Cardiac fibroblast (primary cell): ENCODE measurements around the gene LYPD6.

Source experiments
- DNase-seq, 2 donors: peaks; one replicate each; pipeline versions ENCODE4 v3.0.0 to v3.0.0-alpha.2; 2010; ENCODE audit warnings: low read depth in 2 of 2
- H3K4me3 ChIP-seq, 2 donors: replicated peaks in 1 of 2; 1 replicate in 1 of 2; 2 replicates in 1 of 2; pipeline ENCODE4 v1.5.1; 2011; ENCODE audit warnings: low read depth in 2 of 2, low read length in 2 of 2, mild to moderate bottlenecking in 2 of 2, moderate library complexity in 1 of 2
- TF ChIP-seq, protein P1 (sequence below): IDR thresholded peaks from one replicate; pipeline ENCODE4 v1.5.1; 2011; ENCODE audit warnings: low read depth, mild to moderate bottlenecking, low read length, inconsistent platforms

Gene LYPD6

DNA sequence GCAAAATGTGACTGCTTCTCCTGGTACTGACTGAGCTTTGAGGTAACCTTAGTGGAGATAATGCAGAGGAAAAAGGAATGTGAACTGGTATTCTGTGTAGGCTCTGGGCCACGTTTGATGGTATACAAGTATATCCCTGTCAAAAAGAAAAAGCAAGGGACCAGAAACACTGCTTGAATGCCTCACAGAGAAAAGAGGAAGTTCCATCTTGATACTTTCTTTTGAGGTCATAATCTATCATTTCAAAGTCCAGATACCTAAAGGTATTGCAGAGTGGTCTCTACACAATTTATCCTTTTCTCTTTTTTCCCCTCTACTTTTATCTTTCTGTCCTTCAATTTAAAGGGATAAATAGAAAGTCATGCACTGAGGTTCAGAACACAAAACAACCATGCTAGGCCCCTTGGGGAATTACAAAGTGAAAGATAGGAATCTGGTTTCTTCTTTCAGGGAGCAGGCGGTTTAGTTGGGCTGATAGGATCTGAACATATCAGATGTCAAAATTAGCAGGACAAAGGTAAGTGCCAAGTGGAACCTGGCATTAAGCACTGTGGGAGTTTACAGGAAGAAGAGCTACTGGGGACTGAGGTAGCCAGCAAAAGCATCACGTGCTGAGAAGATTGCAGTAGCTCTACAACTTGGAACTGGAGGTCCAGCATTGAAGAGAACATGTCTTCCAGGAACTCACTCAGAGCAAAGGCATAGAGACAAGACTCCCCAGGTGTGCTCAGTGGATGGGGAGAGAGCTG, 121.2 kb downstream of the LYPD6 start:
- TF ChIP-seq, protein P1, sequence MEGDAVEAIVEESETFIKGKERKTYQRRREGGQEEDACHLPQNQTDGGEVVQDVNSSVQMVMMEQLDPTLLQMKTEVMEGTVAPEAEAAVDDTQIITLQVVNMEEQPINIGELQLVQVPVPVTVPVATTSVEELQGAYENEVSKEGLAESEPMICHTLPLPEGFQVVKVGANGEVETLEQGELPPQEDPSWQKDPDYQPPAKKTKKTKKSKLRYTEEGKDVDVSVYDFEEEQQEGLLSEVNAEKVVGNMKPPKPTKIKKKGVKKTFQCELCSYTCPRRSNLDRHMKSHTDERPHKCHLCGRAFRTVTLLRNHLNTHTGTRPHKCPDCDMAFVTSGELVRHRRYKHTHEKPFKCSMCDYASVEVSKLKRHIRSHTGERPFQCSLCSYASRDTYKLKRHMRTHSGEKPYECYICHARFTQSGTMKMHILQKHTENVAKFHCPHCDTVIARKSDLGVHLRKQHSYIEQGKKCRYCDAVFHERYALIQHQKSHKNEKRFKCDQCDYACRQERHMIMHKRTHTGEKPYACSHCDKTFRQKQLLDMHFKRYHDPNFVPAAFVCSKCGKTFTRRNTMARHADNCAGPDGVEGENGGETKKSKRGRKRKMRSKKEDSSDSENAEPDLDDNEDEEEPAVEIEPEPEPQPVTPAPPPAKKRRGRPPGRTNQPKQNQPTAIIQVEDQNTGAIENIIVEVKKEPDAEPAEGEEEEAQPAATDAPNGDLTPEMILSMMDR: no peak
- no peak for DNase-seq
- H3K4me3 ChIP-seq: no peak overlapping the region

DNA sequence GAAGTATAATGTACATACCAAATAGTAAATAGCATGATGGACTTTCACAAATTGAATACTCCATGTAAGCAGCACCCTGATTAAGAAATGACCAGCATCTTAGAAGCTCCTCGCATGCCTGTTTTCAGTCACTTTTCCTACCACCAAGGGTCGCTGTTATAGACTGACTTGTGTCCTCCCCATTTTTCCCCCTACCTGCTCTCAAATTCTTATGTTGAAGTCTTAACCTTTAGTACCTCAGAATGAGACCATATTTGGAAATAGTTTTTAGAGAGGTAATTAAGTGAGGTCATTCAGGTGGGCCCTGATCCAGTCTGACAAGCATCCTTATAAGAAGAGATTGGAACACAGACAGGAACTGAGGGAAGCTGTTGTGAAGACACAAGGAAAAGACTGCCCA, 125.9 kb downstream of the LYPD6 start:
- TF ChIP-seq, protein P1: no peak
- DNase-seq: no peak

GRCh38 chr2:149458502-149458901, 128.1 kb downstream of the LYPD6 start:
- TF ChIP-seq, protein P1: no peak
- DNase-seq: no peak
- no peak overlapping the region for H3K4me3 ChIP-seq

More for the DNA sequence above, 125.9 kb downstream of the LYPD6 start:
- no peak overlapping the region for H3K4me3 ChIP-seq

DNA sequence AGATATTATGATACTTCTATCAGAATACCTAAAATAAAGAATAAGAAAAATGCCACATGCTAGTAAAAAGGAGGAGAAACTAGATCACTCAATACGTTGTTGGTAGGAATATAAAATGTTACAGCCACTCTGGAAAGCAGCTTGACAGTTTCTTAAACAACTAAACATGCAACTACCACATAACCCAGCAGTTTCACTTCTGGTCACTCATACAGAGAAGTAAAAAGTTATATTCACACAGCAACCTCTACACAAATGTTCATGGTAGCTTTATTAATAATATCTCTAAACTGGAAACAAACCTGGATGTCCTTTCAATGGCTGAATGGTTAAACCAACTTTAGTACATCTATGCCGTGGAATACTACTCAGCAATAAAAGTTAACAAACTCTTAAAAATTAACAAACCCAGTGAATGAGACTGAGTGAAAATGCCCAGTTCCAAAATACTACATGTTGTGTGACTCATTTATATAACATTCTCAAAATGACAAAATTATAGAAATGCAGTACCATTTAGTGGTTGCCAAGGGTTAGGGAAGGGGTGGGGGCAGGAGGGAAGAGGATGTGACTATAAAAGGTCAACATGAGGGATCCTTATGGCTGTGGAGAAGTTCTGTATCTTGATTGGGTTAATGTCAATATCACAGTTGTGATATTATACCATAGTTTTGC, 133.1 kb downstream of the LYPD6 start:
- H3K4me3 ChIP-seq: no peak overlapping the region
- TF ChIP-seq, protein P1: no peak
- no peak for DNase-seq

- H3K4me3 ChIP-seq: no peak overlapping the region
- TF ChIP-seq, protein P1: no peak
- no peak for DNase-seq
Measured at GRCh38 chr2:149464396-149464795, 134.0 kb downstream of the LYPD6 start.

DNA sequence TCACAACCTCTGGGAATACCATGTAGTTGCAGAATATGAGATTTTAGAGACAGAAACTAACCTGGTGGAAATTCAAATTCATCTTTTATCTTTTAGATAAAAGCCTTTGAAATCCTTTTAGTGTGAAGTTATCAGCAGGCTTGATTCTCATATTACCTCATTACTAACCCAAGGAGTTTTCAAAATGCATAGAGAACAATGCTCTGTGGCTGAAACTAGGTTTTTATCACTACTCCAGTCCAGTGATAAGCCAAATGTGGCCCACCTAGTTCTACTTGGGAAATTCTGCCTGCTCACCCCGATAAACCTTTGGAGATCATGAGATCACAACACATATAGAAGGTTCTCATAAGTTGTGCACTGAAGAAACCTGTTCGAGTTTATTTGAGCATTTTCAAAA, 135.5 kb downstream of the LYPD6 start:
- DNase-seq: no peak
- H3K4me3 ChIP-seq: no peak overlapping the region
- TF ChIP-seq, protein P1: no peak
